ENCODE data around the gene POLA1.

Gene POLA1

DNA sequence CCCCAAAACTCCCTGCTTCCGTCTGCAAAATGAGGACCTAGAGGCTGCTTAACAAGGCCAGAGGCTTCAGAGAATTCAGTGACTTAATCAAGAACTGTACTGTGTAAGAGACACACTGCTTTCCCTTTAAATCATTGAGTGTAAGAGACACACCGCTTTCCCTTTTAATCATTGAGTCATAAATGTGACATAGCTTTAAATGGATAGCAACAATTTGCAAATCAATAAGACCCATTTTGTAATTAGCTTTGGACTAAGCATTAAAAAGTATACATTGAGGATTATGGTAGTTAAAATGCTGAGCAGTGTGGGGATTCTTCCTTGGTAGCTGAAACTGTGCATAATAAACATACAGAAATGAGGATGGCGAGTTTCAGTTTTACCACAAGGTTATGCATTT, 290.2 kb downstream of the POLA1 start:
- Mint-ChIP-seq H3K27me3 (ENCODE audit: low read depth) (no peaks in the 10 kb centered on the region), H3K9me3 (no peaks in the 10 kb centered on the region), H3K27ac (no peak overlapping the region), H3K4me1 (peaks cover 35% of the 10 kb centered on the region), H3K36me3 (ENCODE audit: low read depth) (peaks cover 7% of the 10 kb centered on the region), H3K4me3 (no peak overlapping the region)
- TF ChIP-seq, protein P1, sequence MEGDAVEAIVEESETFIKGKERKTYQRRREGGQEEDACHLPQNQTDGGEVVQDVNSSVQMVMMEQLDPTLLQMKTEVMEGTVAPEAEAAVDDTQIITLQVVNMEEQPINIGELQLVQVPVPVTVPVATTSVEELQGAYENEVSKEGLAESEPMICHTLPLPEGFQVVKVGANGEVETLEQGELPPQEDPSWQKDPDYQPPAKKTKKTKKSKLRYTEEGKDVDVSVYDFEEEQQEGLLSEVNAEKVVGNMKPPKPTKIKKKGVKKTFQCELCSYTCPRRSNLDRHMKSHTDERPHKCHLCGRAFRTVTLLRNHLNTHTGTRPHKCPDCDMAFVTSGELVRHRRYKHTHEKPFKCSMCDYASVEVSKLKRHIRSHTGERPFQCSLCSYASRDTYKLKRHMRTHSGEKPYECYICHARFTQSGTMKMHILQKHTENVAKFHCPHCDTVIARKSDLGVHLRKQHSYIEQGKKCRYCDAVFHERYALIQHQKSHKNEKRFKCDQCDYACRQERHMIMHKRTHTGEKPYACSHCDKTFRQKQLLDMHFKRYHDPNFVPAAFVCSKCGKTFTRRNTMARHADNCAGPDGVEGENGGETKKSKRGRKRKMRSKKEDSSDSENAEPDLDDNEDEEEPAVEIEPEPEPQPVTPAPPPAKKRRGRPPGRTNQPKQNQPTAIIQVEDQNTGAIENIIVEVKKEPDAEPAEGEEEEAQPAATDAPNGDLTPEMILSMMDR (IDR thresholded peaks at IDR 0.05; ENCODE audit: unreplicated experiment in 3 of 3): no peak

DNA sequence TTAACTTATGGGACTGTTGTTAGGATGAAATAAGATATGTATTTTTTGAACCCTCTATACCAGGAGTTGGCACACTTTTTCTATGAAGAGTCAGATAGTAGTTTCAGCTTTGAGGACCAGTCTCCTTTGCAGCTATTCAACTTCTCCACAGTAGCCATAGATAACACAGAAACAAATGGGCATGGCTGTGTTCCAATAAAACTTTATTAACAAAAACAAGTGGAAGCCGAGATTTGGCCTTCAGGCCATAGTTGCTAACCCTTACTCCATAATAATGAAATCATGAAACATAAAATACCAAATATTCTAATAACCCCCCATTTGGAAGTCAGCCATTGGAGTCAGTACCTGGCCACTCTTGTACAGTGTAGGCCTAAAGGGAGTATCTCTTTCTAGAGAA, 291.4 kb downstream of the POLA1 start:
- peaks cover 12% of the 10 kb centered on the region for H3K36me3 Mint-ChIP-seq (ENCODE audit: low read depth)
- no peaks in the 10 kb centered on the region for H3K27me3 Mint-ChIP-seq (ENCODE audit: low read depth)
- H3K9me3 Mint-ChIP-seq: no peaks in the 10 kb centered on the region
- H3K27ac Mint-ChIP-seq: no peak overlapping the region
- TF ChIP-seq, protein P1 (IDR thresholded peaks at IDR 0.05; ENCODE audit: unreplicated experiment in 3 of 3): no peak
- H3K4me1 Mint-ChIP-seq: peaks cover 29% of the 10 kb centered on the region
- no peak overlapping the region for H3K4me3 Mint-ChIP-seq

DNA sequence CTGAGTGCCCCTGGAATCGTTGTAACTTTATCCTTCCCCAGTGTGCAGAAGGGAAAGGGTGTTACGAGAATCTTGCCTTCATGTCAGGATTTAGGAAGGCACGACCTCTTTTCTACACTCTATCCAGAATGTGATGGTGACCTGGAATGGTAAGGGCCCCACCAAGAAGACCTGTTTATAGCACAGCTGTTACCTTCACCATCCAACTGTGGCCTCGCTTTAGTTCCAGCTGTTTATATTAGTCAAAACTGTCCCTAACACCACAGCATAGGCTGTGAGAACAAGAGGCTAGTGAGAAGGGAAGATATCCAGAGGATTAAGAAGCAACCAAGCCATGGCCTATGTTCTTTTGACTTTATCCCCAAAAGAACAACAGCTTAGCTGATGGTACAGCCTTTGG, 294.0 kb downstream of the POLA1 start:
- Mint-ChIP-seq H3K27ac (no peak overlapping the region), H3K36me3 (ENCODE audit: low read depth) (peaks cover 12% of the 10 kb centered on the region), H3K4me3 (no peak overlapping the region), H3K9me3 (no peaks in the 10 kb centered on the region), H3K27me3 (ENCODE audit: low read depth) (no peaks in the 10 kb centered on the region), H3K4me1 (peaks cover 25% of the 10 kb centered on the region)
- TF ChIP-seq, protein P1 (IDR thresholded peaks at IDR 0.05; ENCODE audit: unreplicated experiment in 3 of 3): no peak

DNA sequence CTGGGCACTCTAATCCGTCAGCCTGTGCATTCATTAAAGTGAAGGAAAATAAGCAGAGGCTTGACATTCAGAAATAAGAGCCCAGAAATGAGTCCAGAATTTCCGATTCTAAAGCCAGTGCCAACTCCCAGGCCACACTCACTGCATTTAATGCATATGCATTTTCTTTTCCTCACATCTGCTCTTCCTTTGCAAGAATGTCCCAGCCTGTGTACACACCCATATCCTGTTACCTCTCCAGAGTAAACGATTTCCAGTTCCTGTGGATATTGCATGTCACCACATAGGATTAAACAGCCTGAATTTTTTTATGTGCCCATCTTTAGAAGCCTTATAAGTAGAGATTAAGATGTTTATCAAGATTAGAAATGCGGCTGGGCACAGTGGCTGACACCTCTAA, 294.6 kb downstream of the POLA1 start:
- Mint-ChIP-seq H3K9me3 (no peaks in the 10 kb centered on the region), H3K4me3 (no peak overlapping the region), H3K27me3 (ENCODE audit: low read depth) (no peaks in the 10 kb centered on the region), H3K36me3 (ENCODE audit: low read depth) (peaks cover 12% of the 10 kb centered on the region), H3K4me1 (peaks cover 22% of the 10 kb centered on the region), H3K27ac (no peak overlapping the region)
- TF ChIP-seq, protein P1 (IDR thresholded peaks at IDR 0.05; ENCODE audit: unreplicated experiment in 3 of 3): no peak

DNA sequence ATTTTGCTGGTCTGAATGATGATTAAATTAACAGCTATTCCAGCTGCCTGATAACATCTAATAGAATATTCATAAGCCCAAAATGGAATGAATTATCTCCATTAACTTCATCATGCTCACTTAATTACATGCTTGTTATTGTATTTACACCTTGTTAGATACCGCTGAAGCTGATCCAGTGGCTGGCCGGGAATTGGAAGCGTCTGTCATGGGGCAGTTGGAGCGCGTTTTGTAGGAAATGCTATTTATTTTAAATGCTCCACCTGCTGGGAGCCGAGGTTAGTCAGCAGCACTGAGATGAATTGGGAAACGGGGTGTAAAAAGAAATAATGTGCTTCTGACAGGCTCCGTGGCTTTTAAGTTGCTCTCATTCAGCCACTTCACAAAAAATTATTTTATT, 296.8 kb downstream of the POLA1 start:
- Mint-ChIP-seq H3K27me3 (ENCODE audit: low read depth) (no peaks in the 10 kb centered on the region), H3K9me3 (no peaks in the 10 kb centered on the region), H3K36me3 (ENCODE audit: low read depth) (peaks cover 12% of the 10 kb centered on the region), H3K4me1 (peaks cover 15% of the 10 kb centered on the region), H3K4me3 (no peak overlapping the region), H3K27ac (no peak overlapping the region)
- TF ChIP-seq, protein P1 (IDR thresholded peaks at IDR 0.05; ENCODE audit: unreplicated experiment in 3 of 3): peak in 2 of 3 experiments; percentile 14 to 27

DNA sequence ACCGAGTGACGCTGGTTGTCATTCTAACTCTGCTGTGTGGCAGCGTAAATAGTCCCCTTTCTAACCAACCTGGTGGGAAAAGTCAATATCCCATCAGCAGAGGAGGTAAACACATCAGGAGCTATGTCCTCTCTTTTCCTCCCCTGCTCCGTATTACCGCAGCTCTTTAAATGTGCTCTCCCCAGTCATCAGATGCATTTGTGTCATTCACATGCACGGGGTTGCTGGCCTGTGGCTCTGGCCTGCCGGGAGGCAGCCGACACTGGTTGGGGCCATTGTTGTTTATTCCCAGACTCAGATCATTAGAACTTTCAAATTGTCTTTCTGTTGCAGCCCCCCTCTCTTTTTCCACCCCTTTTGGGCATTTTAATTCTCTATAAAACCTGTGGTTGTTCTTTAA, 300.2 kb downstream of the POLA1 start:
- Mint-ChIP-seq H3K27me3 (ENCODE audit: low read depth) (peaks cover 26% of the 10 kb centered on the region), H3K27ac (no peak overlapping the region)
- TF ChIP-seq, protein P1 (IDR thresholded peaks at IDR 0.05; ENCODE audit: unreplicated experiment in 3 of 3): no peak

More for the DNA sequence above, 300.2 kb downstream of the POLA1 start:
- Mint-ChIP-seq H3K4me3 (no peak overlapping the region), H3K36me3 (ENCODE audit: low read depth) (peaks cover 17% of the 10 kb centered on the region), H3K9me3 (no peaks in the 10 kb centered on the region), H3K4me1 (peaks cover 4% of the 10 kb centered on the region)

All from nephron (organoid).